Smooth muscle cell (in vitro differentiated cells): Measurements from ENCODE around the gene B3GNT5. TPM values are rescaled to one million over a fixed set of nuclear protein-coding genes. Genes with fewer than 3 reads are reported as not detected.

Source experiments
- DNase-seq: peaks from one replicate; lab custom pipeline; 2025; ENCODE audit not compliant: unreplicated experiment; lab: John Stamatoyannopoulos, UW
- H2AFZ ChIP-seq: fragments of 200-600 bp; sonication (generic); 2 replicates; pipeline ENCODE4 v1.6.0; 2016; ENCODE audit warnings: antibody characterized with exemption, low read depth, mild to moderate bottlenecking
- H3F3A ChIP-seq: fragments of 200-600 bp; sonication (generic); 2 replicates; pipeline ENCODE4 v1.6.0; 2017; ENCODE audit warnings: antibody characterized with exemption, low read depth
- H3K27ac ChIP-seq: fragments of 200-600 bp; sonication (generic); 2 replicates; pipeline ENCODE4 v1.5.1; 2016; ENCODE audit warnings: low read depth, mild to moderate bottlenecking
- H3K27me3 ChIP-seq: fragments of 200-600 bp; sonication (generic); 2 replicates; pipeline ENCODE4 v1.6.1; 2016; ENCODE audit warnings: low read depth, mild to moderate bottlenecking
- H3K36me3 ChIP-seq: fragments of 200-600 bp; sonication (generic); 2 replicates; pipeline ENCODE4 v1.5.1; 2016; ENCODE audit warnings: low read depth
- H3K4me1 ChIP-seq: fragments of 200-600 bp; sonication (generic); 2 replicates; pipeline ENCODE4 v1.5.1; 2016; ENCODE audit warnings: low read depth
- H3K4me2 ChIP-seq: fragments of 200-600 bp; sonication (generic); 2 replicates; pipeline ENCODE4 v1.6.0; 2016; ENCODE audit warnings: mild to moderate bottlenecking
- H3K4me3 ChIP-seq: fragments of 200-600 bp; sonication (generic); 2 replicates; pipeline ENCODE4 v1.5.1; 2016; ENCODE audit warnings: mild to moderate bottlenecking
- H3K79me2 ChIP-seq: fragments of 200-600 bp; sonication (generic); 2 replicates; pipeline ENCODE4 v1.6.0; 2016; ENCODE audit warnings: low read depth, mild to moderate bottlenecking
- H3K9ac ChIP-seq: fragments of 200-600 bp; sonication (generic); 2 replicates; pipeline ENCODE4 v1.6.0; 2016; ENCODE audit warnings: low read depth
- H3K9me3 ChIP-seq: fragments of 200-600 bp; sonication (generic); replicated peaks from 2 replicates; pipeline ENCODE4 v1.5.1; 2016; ENCODE audit warnings: low read depth
- H4K20me1 ChIP-seq: fragments of 200-600 bp; sonication (generic); 2 replicates; pipeline ENCODE4 v1.6.0; 2016; ENCODE audit warnings: low read depth
- WGBS: methylation state at CpG from one replicate; pipeline ENCODE4 v1.1.7; 2016; ENCODE audit warnings: low lambda C conversion rate; 5-methylcytosine and 5-hydroxymethylcytosine counted together
- polyA plus RNA-seq: library from polyadenylated mRNA; unstranded; fragments of >200 nt; fragmentation: Nextera tagmentation; extraction: Ambion mirVana; gene quantifications from 2 replicates; pipeline ENCODE4 v1.2.1, GENCODE V29; 2016
- total RNA-seq: library from RNA; depleted of rRNA; stranded (reverse); fragments of >200 nt; gene quantifications from 2 replicates; pipeline ENCODE4 v1.2.3, GENCODE V29; 2014
- TF ChIP-seq, protein P1 (sequence below): fragments of 200-600 bp; sonication (generic); IDR thresholded peaks from 2 replicates; pipeline ENCODE4 v1.5.1; 2017; ENCODE audit warnings: borderline replicate concordance, mild to moderate bottlenecking, antibody characterized with exemption; ENCODE audit not compliant: insufficient read depth, poor library complexity, severe bottlenecking

Gene B3GNT5
- total and polyA plus RNA-seq, 2 experiments from 2014 or later, result 7.2 to 11.5 TPM

DNA sequence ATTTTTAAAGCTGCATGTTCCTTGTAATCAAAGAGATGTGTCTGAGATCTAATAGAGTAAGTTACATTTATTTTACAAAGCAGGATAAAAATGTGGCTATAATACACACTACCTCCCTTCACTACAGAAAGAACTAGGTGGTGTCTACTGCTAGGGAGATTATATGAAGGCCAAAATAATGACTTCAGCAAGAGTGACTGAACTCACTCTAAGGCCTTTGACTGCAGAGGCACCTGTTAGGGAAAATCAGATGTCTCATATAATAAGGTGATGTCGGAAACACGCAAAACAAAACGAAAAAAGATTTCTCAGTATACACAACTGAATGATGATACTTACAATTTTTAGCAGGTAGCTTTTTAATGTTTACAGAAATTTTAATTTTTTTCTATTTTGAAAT, 19.1 kb downstream of the B3GNT5 start:
- H3K79me2 ChIP-seq, result peaks cover 6% of the 10 kb centered on the region
- H3K4me3 ChIP-seq, result no peak overlapping the region
- peaks cover 10% of the 10 kb centered on the region for H4K20me1 ChIP-seq
- 88% methylated on average over 3 of the region's 3 CpGs for WGBS
- no peaks in the 10 kb centered on the region for H3K9me3 ChIP-seq
- H3F3A ChIP-seq, result no peaks in the 10 kb centered on the region
- H3K4me2 ChIP-seq, result no peak overlapping the region
- TF ChIP-seq, protein P1, sequence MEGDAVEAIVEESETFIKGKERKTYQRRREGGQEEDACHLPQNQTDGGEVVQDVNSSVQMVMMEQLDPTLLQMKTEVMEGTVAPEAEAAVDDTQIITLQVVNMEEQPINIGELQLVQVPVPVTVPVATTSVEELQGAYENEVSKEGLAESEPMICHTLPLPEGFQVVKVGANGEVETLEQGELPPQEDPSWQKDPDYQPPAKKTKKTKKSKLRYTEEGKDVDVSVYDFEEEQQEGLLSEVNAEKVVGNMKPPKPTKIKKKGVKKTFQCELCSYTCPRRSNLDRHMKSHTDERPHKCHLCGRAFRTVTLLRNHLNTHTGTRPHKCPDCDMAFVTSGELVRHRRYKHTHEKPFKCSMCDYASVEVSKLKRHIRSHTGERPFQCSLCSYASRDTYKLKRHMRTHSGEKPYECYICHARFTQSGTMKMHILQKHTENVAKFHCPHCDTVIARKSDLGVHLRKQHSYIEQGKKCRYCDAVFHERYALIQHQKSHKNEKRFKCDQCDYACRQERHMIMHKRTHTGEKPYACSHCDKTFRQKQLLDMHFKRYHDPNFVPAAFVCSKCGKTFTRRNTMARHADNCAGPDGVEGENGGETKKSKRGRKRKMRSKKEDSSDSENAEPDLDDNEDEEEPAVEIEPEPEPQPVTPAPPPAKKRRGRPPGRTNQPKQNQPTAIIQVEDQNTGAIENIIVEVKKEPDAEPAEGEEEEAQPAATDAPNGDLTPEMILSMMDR, result no peak
- no peak for DNase-seq
- peaks cover 6% of the 10 kb centered on the region for H3K36me3 ChIP-seq
- H2AFZ ChIP-seq, result no peak overlapping the region
- H3K4me1 ChIP-seq, result no peaks in the 10 kb centered on the region
- H3K27me3 ChIP-seq, result no peaks in the 10 kb centered on the region
- no peak overlapping the region for H3K9ac ChIP-seq
- no peak overlapping the region for H3K27ac ChIP-seq

DNA sequence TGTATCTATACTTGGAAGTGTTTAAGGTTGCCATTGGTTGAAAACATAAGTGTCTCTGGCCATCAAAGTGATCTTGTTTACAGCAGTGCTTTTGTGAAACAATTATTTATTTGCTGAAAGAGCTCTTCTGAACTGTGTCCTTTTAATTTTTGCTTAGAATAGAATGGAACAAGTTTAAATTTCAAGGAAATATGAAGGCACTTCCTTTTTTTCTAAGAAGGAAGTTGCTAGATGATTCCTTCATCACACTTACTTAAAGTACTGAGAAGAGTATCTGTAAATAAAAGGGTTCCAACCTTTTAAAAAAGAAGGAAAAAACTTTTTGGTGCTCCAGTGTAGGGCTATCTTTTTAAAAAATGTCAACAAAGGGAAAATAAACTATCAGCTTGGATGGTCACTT, 19.7 kb downstream of the B3GNT5 start:
- no peaks in the 10 kb centered on the region for H3K79me2 ChIP-seq
- TF ChIP-seq, protein P1, result no peak
- no peak for DNase-seq

DNA sequence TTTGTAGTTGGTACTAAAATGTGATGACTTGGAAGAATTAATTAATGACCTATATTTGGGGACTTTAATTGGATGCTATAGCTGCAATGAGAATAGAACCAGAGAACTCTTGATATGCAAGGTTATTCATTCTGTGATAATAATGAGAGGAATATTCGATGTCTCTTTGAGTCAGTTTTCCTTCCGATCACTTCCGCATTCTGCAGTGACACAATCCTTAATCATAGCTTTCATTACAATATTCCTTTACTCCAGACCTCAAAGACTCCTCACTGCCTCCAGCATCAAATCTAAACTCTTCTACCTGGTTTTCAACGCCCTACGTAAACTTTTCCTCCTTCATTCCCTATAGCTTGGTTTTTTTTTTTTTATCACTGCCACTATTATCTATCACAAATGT, 21.6 kb downstream of the B3GNT5 start:
- no peak for DNase-seq
- Histone ChIP-seq H3K9ac (no peak overlapping the region), H4K20me1 (no peaks in the 10 kb centered on the region), H3K79me2 (no peaks in the 10 kb centered on the region), H3K4me3 (no peak overlapping the region), H3K9me3 (no peaks in the 10 kb centered on the region), H3K27ac (no peak overlapping the region), H3F3A (no peaks in the 10 kb centered on the region), H3K4me1 (no peaks in the 10 kb centered on the region), H3K36me3 (peaks cover 6% of the 10 kb centered on the region), H2AFZ (no peak overlapping the region), H3K4me2 (no peak overlapping the region), H3K27me3 (no peaks in the 10 kb centered on the region)
- 99% methylated on average over 5 of the region's 5 CpGs for WGBS
- TF ChIP-seq, protein P1, result no peak

More for the DNA sequence above, 19.7 kb downstream of the B3GNT5 start:
- no peak overlapping the region for H3K9ac ChIP-seq
- no peak overlapping the region for H3K4me3 ChIP-seq
- no peaks in the 10 kb centered on the region for H3K9me3 ChIP-seq
- H2AFZ ChIP-seq, result no peak overlapping the region
- H3K27me3 ChIP-seq, result no peaks in the 10 kb centered on the region
- H3F3A ChIP-seq, result no peaks in the 10 kb centered on the region
- H3K27ac ChIP-seq, result no peak overlapping the region
- no peaks in the 10 kb centered on the region for H3K4me1 ChIP-seq
- peaks cover 5% of the 10 kb centered on the region for H4K20me1 ChIP-seq
- H3K4me2 ChIP-seq, result no peak overlapping the region
- H3K36me3 ChIP-seq, result peaks cover 6% of the 10 kb centered on the region

DNA sequence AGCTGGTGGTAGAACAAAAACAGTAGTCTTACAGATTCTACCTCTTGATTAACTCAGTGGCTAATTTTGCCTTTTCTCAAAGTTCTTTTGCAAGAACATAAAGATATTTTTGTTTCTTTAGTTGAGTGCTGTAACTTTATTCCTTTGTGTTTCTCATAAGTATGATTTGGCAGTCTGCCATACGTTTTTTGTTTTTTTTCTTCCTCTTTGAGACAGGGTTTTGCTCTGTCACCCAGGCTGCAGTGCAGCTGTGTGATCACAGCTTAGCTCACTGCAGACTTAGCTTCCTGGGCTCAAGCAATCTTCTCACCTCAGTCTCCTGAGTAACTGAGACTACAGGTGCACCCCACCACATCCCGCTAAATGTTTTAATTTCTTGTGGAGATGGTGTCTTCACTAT, 22.4 kb downstream of the B3GNT5 start:
- Histone ChIP-seq H3K4me3 (no peak overlapping the region), H3K9me3 (no peaks in the 10 kb centered on the region), H3K9ac (no peak overlapping the region), H3K4me2 (no peak overlapping the region), H3K27ac (no peak overlapping the region), H2AFZ (no peak overlapping the region), H3K79me2 (no peaks in the 10 kb centered on the region), H3K27me3 (no peaks in the 10 kb centered on the region), H3K4me1 (no peaks in the 10 kb centered on the region), H3K36me3 (no peaks in the 10 kb centered on the region), H3F3A (no peaks in the 10 kb centered on the region), H4K20me1 (no peaks in the 10 kb centered on the region)
- DNase-seq, result no peak
- 75% methylated on average over 2 of the region's 2 CpGs for WGBS
- TF ChIP-seq, protein P1, result no peak
